K562 (cell line): ENCODE measurements around the gene CENPC. TPM values are rescaled to one million over a fixed set of nuclear protein-coding genes. Genes with fewer than 3 reads are reported as not detected.

Experiments
- GATA2 ChIP-seq: sonication (generic); formaldehyde crosslinking; IDR thresholded peaks from 2 replicates; pipeline ENCODE4 v1.4.0; 2020; ENCODE audit warnings: mild to moderate bottlenecking, missing genetic modification reagents
- IRF2 ChIP-seq: sonication (generic); formaldehyde crosslinking; IDR thresholded peaks from 2 replicates; pipeline ENCODE4 v1.8.1; 2022; ENCODE audit warnings: mild to moderate bottlenecking, missing genetic modification reagents
- NFIC ChIP-seq: fragments of 450-650 bp; IDR thresholded peaks from 2 replicates; pipeline ENCODE4 v1.6.1; 2017; ENCODE audit warnings: mild to moderate bottlenecking, inconsistent platforms
- ZNF197 ChIP-seq: fragments of 200-800 bp; sonication (Bioruptor generic); IDR thresholded peaks from 2 replicates; pipeline ENCODE4 v1.6.1; 2016; ENCODE audit warnings: low read depth, missing genetic modification characterization, missing compliant biosample characterization
- polyA plus RNA-seq, 8 experiments: library from polyadenylated mRNA; depleted of rRNA in 4 of 8; stranded (reverse) in 5 of 8; unstranded in 3 of 8; fragments of >200 nt; fragmentation: Nextera tagmentation in 2 of 8; fragmentation: Illumina TruSeq in 1 of 8; extraction: Ambion mirVana in 2 of 8; extraction: Trizol in 1 of 8; gene quantifications; 2 replicates each; pipeline versions ENCODE4 v1.2.1 to v1.2.3, GENCODE V29; 2011 to 2014; ENCODE audit warnings: inconsistent platforms in 1 of 8, missing spikeins in 1 of 8
- total RNA-seq, 7 experiments: library from RNA; depleted of rRNA in 6 of 7; stranded (reverse); fragments of >200 nt in 6 of 7; fragmentation: Illumina TruSeq in 2 of 7; extraction: Trizol in 2 of 7; gene quantifications; 2 replicates each; pipeline versions ENCODE4 v1.2.1 to v1.2.3, GENCODE V29; 2011 to 2021; ENCODE audit warnings: low replicate concordance in 1 of 7
- TF ChIP-seq, protein P1 (sequence below): fragments of 200-600 bp; sonication (generic); IDR thresholded peaks from one replicate; pipeline ENCODE4 v1.6.1; 2012; ENCODE audit warnings: mild to moderate bottlenecking, low read depth, low read length, inconsistent platforms
- TF ChIP-seq, protein P2 (sequence below): fragments of 250-450 bp; sonication (Bioruptor Pico); IDR thresholded peaks from 2 replicates; pipeline ENCODE4 v1.5.0; 2021; ENCODE audit warnings: mild to moderate bottlenecking, moderate library complexity
- TF ChIP-seq, protein P3 (sequence below): fragments of 450-650 bp; IDR thresholded peaks from one replicate; pipeline ENCODE4 v1.6.1; 2018; ENCODE audit warnings: mild to moderate bottlenecking, moderate library complexity; ENCODE audit not compliant: partially characterized antibody
- TF ChIP-seq, protein P4 (sequence below): fragments of 200-800 bp; sonication (Bioruptor generic); IDR thresholded peaks from 2 replicates; pipeline ENCODE4 v1.6.1; 2017; ENCODE audit warnings: missing genetic modification characterization, missing compliant biosample characterization

The CENPC gene
- total and polyA plus RNA-seq, 9 of the 15 experiments (the other 6 are each of a cell fraction or from before 2014, with no cell fraction given), result 18.1 to 48.5 (median 30.8) TPM

DNA sequence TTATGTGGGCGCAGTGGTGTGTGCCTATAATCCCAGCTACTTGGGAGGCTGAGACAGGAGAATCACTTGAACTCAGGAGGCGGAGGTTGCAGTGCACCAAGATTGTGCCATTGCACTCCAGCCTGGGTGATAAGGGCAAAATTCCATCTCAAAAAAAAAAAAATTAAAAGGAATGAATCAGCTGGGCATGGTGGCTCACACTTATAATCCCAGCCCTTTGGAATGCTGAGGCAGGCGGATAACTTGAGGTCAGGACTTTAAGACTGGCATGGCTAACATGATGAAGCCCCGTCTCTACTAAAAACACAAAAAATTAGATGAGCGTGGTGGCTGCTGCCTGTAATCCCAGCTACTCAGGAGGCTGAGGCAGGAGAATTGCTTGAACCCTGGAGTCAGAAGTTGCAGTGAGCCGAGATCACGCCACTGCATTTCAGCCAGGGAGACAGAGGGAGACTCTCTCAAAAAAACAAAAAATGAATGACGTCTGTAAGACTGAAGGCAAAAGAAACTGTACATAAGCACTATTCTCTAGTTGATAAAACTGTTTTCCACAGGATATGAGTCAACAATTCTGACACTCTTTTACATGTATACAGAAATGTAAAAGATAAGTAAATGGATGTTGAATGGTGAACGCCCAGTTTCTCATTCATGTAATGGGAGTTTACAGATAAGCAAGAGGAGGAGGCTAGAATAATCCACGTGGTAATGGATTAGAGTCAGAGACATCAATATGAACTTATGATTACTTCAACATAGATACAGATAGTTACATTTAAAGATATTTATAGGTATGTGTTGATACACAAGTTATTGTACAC lies 22.2 kb downstream of the CENPC start (continued):
- TF ChIP-seq, protein P1, sequence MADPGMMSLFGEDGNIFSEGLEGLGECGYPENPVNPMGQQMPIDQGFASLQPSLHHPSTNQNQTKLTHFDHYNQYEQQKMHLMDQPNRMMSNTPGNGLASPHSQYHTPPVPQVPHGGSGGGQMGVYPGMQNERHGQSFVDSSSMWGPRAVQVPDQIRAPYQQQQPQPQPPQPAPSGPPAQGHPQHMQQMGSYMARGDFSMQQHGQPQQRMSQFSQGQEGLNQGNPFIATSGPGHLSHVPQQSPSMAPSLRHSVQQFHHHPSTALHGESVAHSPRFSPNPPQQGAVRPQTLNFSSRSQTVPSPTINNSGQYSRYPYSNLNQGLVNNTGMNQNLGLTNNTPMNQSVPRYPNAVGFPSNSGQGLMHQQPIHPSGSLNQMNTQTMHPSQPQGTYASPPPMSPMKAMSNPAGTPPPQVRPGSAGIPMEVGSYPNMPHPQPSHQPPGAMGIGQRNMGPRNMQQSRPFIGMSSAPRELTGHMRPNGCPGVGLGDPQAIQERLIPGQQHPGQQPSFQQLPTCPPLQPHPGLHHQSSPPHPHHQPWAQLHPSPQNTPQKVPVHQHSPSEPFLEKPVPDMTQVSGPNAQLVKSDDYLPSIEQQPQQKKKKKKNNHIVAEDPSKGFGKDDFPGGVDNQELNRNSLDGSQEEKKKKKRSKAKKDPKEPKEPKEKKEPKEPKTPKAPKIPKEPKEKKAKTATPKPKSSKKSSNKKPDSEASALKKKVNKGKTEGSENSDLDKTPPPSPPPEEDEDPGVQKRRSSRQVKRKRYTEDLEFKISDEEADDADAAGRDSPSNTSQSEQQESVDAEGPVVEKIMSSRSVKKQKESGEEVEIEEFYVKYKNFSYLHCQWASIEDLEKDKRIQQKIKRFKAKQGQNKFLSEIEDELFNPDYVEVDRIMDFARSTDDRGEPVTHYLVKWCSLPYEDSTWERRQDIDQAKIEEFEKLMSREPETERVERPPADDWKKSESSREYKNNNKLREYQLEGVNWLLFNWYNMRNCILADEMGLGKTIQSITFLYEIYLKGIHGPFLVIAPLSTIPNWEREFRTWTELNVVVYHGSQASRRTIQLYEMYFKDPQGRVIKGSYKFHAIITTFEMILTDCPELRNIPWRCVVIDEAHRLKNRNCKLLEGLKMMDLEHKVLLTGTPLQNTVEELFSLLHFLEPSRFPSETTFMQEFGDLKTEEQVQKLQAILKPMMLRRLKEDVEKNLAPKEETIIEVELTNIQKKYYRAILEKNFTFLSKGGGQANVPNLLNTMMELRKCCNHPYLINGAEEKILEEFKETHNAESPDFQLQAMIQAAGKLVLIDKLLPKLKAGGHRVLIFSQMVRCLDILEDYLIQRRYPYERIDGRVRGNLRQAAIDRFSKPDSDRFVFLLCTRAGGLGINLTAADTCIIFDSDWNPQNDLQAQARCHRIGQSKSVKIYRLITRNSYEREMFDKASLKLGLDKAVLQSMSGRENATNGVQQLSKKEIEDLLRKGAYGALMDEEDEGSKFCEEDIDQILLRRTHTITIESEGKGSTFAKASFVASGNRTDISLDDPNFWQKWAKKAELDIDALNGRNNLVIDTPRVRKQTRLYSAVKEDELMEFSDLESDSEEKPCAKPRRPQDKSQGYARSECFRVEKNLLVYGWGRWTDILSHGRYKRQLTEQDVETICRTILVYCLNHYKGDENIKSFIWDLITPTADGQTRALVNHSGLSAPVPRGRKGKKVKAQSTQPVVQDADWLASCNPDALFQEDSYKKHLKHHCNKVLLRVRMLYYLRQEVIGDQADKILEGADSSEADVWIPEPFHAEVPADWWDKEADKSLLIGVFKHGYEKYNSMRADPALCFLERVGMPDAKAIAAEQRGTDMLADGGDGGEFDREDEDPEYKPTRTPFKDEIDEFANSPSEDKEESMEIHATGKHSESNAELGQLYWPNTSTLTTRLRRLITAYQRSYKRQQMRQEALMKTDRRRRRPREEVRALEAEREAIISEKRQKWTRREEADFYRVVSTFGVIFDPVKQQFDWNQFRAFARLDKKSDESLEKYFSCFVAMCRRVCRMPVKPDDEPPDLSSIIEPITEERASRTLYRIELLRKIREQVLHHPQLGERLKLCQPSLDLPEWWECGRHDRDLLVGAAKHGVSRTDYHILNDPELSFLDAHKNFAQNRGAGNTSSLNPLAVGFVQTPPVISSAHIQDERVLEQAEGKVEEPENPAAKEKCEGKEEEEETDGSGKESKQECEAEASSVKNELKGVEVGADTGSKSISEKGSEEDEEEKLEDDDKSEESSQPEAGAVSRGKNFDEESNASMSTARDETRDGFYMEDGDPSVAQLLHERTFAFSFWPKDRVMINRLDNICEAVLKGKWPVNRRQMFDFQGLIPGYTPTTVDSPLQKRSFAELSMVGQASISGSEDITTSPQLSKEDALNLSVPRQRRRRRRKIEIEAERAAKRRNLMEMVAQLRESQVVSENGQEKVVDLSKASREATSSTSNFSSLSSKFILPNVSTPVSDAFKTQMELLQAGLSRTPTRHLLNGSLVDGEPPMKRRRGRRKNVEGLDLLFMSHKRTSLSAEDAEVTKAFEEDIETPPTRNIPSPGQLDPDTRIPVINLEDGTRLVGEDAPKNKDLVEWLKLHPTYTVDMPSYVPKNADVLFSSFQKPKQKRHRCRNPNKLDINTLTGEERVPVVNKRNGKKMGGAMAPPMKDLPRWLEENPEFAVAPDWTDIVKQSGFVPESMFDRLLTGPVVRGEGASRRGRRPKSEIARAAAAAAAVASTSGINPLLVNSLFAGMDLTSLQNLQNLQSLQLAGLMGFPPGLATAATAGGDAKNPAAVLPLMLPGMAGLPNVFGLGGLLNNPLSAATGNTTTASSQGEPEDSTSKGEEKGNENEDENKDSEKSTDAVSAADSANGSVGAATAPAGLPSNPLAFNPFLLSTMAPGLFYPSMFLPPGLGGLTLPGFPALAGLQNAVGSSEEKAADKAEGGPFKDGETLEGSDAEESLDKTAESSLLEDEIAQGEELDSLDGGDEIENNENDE, result no peak
- TF ChIP-seq, protein P2, sequence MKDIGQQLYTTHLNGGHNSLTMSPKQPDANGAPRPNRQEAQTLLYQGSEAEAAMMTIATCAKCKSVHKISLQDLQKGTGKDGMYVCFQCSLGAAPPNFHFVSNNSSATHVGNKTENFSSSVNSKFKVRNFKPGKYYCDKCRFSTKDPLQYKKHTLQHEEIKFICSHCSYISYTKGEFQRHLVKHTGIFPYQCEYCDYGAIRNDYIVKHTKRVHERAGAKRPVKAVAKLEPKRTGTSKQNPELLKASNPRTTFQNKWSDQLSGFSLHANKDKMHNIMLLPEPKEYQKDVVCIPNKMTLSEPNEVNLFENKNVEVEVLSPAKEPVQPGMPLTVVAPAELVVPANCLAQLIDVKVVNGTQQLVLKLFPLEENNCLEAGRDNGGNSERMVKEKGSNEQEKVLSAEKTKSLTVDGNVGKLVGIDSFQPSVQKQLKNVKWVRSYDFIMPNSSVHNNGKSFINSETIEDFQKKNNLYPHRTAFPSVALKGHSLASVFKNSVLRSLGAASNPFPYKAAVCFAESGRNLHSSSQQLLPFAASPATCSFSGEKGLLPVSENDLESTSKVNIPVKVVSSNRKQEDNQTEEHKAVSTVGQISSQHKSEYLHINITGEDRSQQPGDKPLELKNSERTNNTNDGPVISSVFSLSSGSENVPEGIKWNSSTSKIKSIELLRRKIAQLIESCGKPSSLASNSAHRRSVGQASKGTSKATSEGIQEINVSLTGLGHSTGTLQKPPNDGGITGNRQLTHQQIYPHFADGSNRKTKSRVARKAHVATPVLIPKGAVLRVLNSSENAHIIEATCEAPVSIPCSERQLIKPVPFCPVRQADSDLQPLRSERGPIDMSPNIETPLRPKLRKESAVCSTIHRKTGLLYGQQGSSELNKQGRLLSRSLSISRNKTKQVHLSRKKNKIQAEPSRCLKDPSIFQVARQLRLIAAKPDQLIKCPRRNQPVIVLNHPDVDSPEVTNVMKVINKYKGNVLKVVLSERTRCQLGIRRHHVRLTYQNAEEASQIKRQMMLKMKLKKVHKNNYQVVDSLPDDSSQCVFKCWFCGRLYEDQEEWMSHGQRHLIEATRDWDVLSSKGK (CRISPR knock-in tag), result no peak
- TF ChIP-seq NFIC (peak; percentile 7; the same call in 1 of the 2 replicates), IRF2 (no peak), GATA2 (CRISPR knock-in tag) (peak; percentile 51), ZNF197 (CRISPR knock-in tag) (no peak)
- TF ChIP-seq, protein P3, sequence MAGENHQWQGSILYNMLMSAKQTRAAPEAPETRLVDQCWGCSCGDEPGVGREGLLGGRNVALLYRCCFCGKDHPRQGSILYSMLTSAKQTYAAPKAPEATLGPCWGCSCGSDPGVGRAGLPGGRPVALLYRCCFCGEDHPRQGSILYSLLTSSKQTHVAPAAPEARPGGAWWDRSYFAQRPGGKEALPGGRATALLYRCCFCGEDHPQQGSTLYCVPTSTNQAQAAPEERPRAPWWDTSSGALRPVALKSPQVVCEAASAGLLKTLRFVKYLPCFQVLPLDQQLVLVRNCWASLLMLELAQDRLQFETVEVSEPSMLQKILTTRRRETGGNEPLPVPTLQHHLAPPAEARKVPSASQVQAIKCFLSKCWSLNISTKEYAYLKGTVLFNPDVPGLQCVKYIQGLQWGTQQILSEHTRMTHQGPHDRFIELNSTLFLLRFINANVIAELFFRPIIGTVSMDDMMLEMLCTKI, result no peak
- TF ChIP-seq, protein P4, sequence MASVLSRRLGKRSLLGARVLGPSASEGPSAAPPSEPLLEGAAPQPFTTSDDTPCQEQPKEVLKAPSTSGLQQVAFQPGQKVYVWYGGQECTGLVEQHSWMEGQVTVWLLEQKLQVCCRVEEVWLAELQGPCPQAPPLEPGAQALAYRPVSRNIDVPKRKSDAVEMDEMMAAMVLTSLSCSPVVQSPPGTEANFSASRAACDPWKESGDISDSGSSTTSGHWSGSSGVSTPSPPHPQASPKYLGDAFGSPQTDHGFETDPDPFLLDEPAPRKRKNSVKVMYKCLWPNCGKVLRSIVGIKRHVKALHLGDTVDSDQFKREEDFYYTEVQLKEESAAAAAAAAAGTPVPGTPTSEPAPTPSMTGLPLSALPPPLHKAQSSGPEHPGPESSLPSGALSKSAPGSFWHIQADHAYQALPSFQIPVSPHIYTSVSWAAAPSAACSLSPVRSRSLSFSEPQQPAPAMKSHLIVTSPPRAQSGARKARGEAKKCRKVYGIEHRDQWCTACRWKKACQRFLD (CRISPR knock-in tag), result no peak
